K562 (cell line): ENCODE data around the gene ZNF792. TPM values are rescaled to one million over a fixed set of nuclear protein-coding genes. Genes with fewer than 3 reads are reported as not detected.

Experiments
- ATAC-seq: fragments of 200-7000 bp; cut with Tn5 transposase; 3 replicates; pipeline ENCODE4 v1.9.1; 2020; ENCODE audit warnings: moderate library complexity
- BruUV-seq: library from RNA; stranded (reverse); fragments of 400-500 nt; replicated peaks from 2 replicates; lab custom pipeline; 2021; lab: Mats Ljungman, UMichigan
- CTCF ChIA-PET: fragments of 300-600 bp; formaldehyde crosslinking; extraction: SDS; loops from one replicate; lab custom pipeline; 2021; ENCODE audit warnings: low intra/inter-chr PET ratio; lab: Yijun Ruan, JAX
- POLR2A ChIA-PET: fragments of 300-600, 350-650 bp; sonication (Branson Sonifier 250); formaldehyde crosslinking; extraction: SDS; loops from one replicate; lab custom pipeline; 2021; ENCODE audit warnings: antibody characterized with exemption, inconsistent platforms; lab: Yijun Ruan, JAX
- DNase-seq, 4 experiments: peaks; one replicate each; pipeline versions ENCODE4 v3.0.0 to v3.0.0-alpha.2; 2011 to 2018; ENCODE audit warnings: low spot score in 3 of 4, mixed read lengths in 3 of 4; ENCODE audit errors: extremely low read depth in 1 of 4
- FAIRE-seq: peaks from 2 replicates; lab custom pipeline; 2011; peaks lifted over from hg19 to GRCh38; lab: Jason Lieb, UNC
- H2AFZ ChIP-seq: 2 replicates; pipeline ENCODE4 v1.6.0; 2011; ENCODE audit warnings: low read depth, low read length, control low read depth, inconsistent platforms
- H3K27ac ChIP-seq: fragments of 200-600 bp; 3 replicates; pipeline ENCODE4 v1.8.0; 2011; ENCODE audit warnings: low read depth, mild to moderate bottlenecking, control low read depth, inconsistent platforms, low read length, moderate library complexity, mixed read lengths; ENCODE audit errors: extremely low read depth
- H3K27me3 ChIP-seq, 2 experiments: fragments of 300-600 bp in 1 of 2; 2 replicates in 1 of 2; 3 replicates in 1 of 2; pipeline versions ENCODE4 v1.6.0 to v1.8.0; 2011; ENCODE audit warnings: inconsistent platforms in 2 of 2, low read length in 2 of 2, mild to moderate bottlenecking in 1 of 2, mixed read lengths in 1 of 2, moderate library complexity in 1 of 2; ENCODE audit not compliant: control insufficient read depth in 2 of 2, insufficient read depth in 2 of 2
- H3K36me3 ChIP-seq: fragments of 300-600 bp; 3 replicates; pipeline ENCODE4 v1.8.0; 2011; ENCODE audit warnings: mild to moderate bottlenecking, low read length, inconsistent platforms; ENCODE audit not compliant: control insufficient read depth, insufficient read depth
- H3K4me1 ChIP-seq, 2 experiments: fragments of 200-600 bp in 1 of 2; replicated peaks in 1 of 2; 2 replicates in 1 of 2; 3 replicates in 1 of 2; pipeline versions ENCODE4 v1.5.1 to v1.8.0; 2011; ENCODE audit warnings: inconsistent platforms in 2 of 2, low read length in 2 of 2, mild to moderate bottlenecking in 1 of 2, mixed read lengths in 1 of 2, moderate library complexity in 1 of 2; ENCODE audit not compliant: control insufficient read depth in 2 of 2, insufficient read depth in 2 of 2
- H3K4me2 ChIP-seq: 2 replicates; pipeline ENCODE4 v1.6.1; 2011; ENCODE audit warnings: low read length, control low read depth, inconsistent platforms, mixed read lengths; ENCODE audit not compliant: insufficient read depth
- H3K4me3 ChIP-seq: fragments of 200-600 bp; sonication (generic), shearing (Covaris generic); 2 replicates; pipeline ENCODE4 v1.5.1; 2016; ENCODE audit warnings: control low read depth, inconsistent platforms
- H3K79me2 ChIP-seq: fragments of 200-600 bp; 3 replicates; pipeline ENCODE4 v1.8.0; 2011; ENCODE audit warnings: low read length, inconsistent platforms; ENCODE audit not compliant: control insufficient read depth, insufficient read depth
- H3K9ac ChIP-seq, 2 experiments: 2 replicates each; pipeline versions ENCODE4 v1.6.0 to v1.6.1; 2011; ENCODE audit warnings: low read depth in 2 of 2, low read length in 2 of 2, control low read depth in 1 of 2, inconsistent platforms in 1 of 2, mild to moderate bottlenecking in 1 of 2, mixed read lengths in 1 of 2; ENCODE audit not compliant: insufficient read depth in 1 of 2
- H3K9me1 ChIP-seq: one replicate; pipeline ENCODE4 v1.6.0; 2011; ENCODE audit warnings: inconsistent platforms, mild to moderate bottlenecking, low read length, moderate library complexity; ENCODE audit not compliant: control insufficient read depth, insufficient read depth
- H3K9me3 ChIP-seq: replicated peaks from 2 replicates; pipeline ENCODE4 v1.5.1; 2011; ENCODE audit warnings: low read depth, low read length, inconsistent platforms; ENCODE audit not compliant: control insufficient read depth, insufficient read depth
- H4K20me1 ChIP-seq: replicated peaks from 2 replicates; pipeline ENCODE4 v1.6.1; 2011; ENCODE audit warnings: low read length, inconsistent platforms, mixed read lengths; ENCODE audit not compliant: control insufficient read depth, insufficient read depth
- BCL6 ChIP-seq: fragments of 250-450 bp; sonication (Bioruptor Pico); IDR thresholded peaks from 2 replicates; pipeline ENCODE4 v1.4.0; 2020
- CBFB ChIP-seq: sonication (generic); formaldehyde crosslinking; IDR thresholded peaks from 2 replicates; pipeline ENCODE4 v1.4.0; 2020; ENCODE audit warnings: mild to moderate bottlenecking, missing genetic modification reagents
- EZH2 ChIP-seq: IDR thresholded peaks from 2 replicates; pipeline ENCODE4 v1.6.1; 2012; ENCODE audit warnings: low read depth, mild to moderate bottlenecking, inconsistent platforms, low read length, borderline replicate concordance
- FOXM1 ChIP-seq, 2 experiments: fragments of 450-650 bp in 1 of 2; sonication (generic) in 1 of 2; formaldehyde crosslinking in 1 of 2; IDR thresholded peaks; 2 replicates each; pipeline versions ENCODE4 v1.6.1 to v1.9.0; 2017 to 2022; ENCODE audit warnings: low read depth in 2 of 2, mild to moderate bottlenecking in 2 of 2, missing genetic modification reagents in 1 of 2, moderate library complexity in 1 of 2
- GABPB1 ChIP-seq: sonication (generic); formaldehyde crosslinking; IDR thresholded peaks from 2 replicates; pipeline ENCODE4 v1.8.0; 2022; ENCODE audit warnings: mild to moderate bottlenecking, missing genetic modification reagents
- MAFG ChIP-seq: fragments of 450-650 bp; conservative IDR thresholded peaks from 2 replicates; pipeline ENCODE4 v1.6.1; 2016; ENCODE audit warnings: missing genetic modification characterization, missing compliant biosample characterization
- PTTG1 ChIP-seq: fragments of 450-650 bp; IDR thresholded peaks from 2 replicates; pipeline ENCODE4 v1.6.1; 2016; ENCODE audit warnings: low read depth, mild to moderate bottlenecking, missing genetic modification characterization, missing compliant biosample characterization
- SETDB1 ChIP-seq: IDR thresholded peaks from one replicate; pipeline ENCODE4 v1.6.1; 2012; ENCODE audit warnings: low read length, control low read depth, inconsistent platforms
- SLC30A9 ChIP-seq: fragments of 250-450 bp; sonication (Bioruptor Pico); IDR thresholded peaks from 2 replicates; pipeline ENCODE4 v1.8.0; 2022; ENCODE audit warnings: mild to moderate bottlenecking, moderate library complexity
- SMARCE1 ChIP-seq: fragments of 450-650 bp; IDR thresholded peaks from 2 replicates; pipeline ENCODE4 v1.7.1; 2016; ENCODE audit warnings: mild to moderate bottlenecking
- ZKSCAN1 ChIP-seq: fragments of 150-350 bp; IDR thresholded peaks from 2 replicates; pipeline ENCODE4 v1.6.1; 2016; ENCODE audit warnings: low read depth, low read length
- ZNF133 ChIP-seq: fragments of 250-450 bp; sonication (Bioruptor Pico); IDR thresholded peaks from 2 replicates; pipeline ENCODE4 v1.4.0; 2020; ENCODE audit warnings: mild to moderate bottlenecking
- ZNF586 ChIP-seq: fragments of 450-650 bp; formaldehyde crosslinking; conservative IDR thresholded peaks from 2 replicates; pipeline ENCODE4 v1.4.0; 2020; ENCODE audit warnings: mild to moderate bottlenecking, moderate library complexity
- ZNF644 ChIP-seq: fragments of 200-800 bp; sonication (Bioruptor generic); IDR thresholded peaks from 2 replicates; pipeline ENCODE4 v1.6.1; 2016; ENCODE audit warnings: low read depth, missing genetic modification characterization, missing compliant biosample characterization
- ZNF830 ChIP-seq: fragments of 250-450 bp; sonication (Bioruptor Pico); IDR thresholded peaks from 2 replicates; pipeline ENCODE4 v1.5.0; 2021; ENCODE audit warnings: mild to moderate bottlenecking
- WGBS: fragments of 100-300 bp; shearing (Covaris generic); methylation state at CpG from one replicate; pipeline ENCODE4 v1.1.6; 2016; ENCODE audit warnings: low coverage, mixed read lengths; ENCODE audit not compliant: insufficient coverage; ENCODE audit errors: missing lambda C conversion rate; 5-methylcytosine and 5-hydroxymethylcytosine counted together
- in situ Hi-C: fragments of 300-500 bp; cut with MboI; formaldehyde crosslinking; loops from 4 replicates; pipeline ENCODE4 v1.15.0; 2018; ENCODE audit warnings: inconsistent platforms, mixed read lengths
- intact Hi-C: fragments of 100-400 bp; cut with micrococcal nuclease; formaldehyde crosslinking; loops from 2 replicates; pipeline ENCODE4 v1.14.2; 2022
- polyA plus RNA-seq, 8 experiments: library from polyadenylated mRNA; depleted of rRNA in 4 of 8; stranded (reverse) in 5 of 8; unstranded in 3 of 8; fragments of >200 nt; fragmentation: Nextera tagmentation in 2 of 8; fragmentation: Illumina TruSeq in 1 of 8; extraction: Ambion mirVana in 2 of 8; extraction: Trizol in 1 of 8; gene quantifications; 2 replicates each; pipeline versions ENCODE4 v1.2.1 to v1.2.3, GENCODE V29; 2011 to 2014; ENCODE audit warnings: inconsistent platforms in 1 of 8, missing spikeins in 1 of 8
- total RNA-seq, 7 experiments: library from RNA; depleted of rRNA in 6 of 7; stranded (reverse); fragments of >200 nt in 6 of 7; fragmentation: Illumina TruSeq in 2 of 7; extraction: Trizol in 2 of 7; gene quantifications; 2 replicates each; pipeline versions ENCODE4 v1.2.1 to v1.2.3, GENCODE V29; 2011 to 2021; ENCODE audit warnings: low replicate concordance in 1 of 7
- TF ChIP-seq, protein P1 (sequence below): fragments of 450-650 bp; formaldehyde crosslinking; IDR thresholded peaks from 2 replicates; pipeline ENCODE4 v1.4.0; 2020; ENCODE audit warnings: mild to moderate bottlenecking, moderate library complexity
- TF ChIP-seq, protein P2 (sequence below): fragments of 200-800 bp; sonication (Bioruptor generic); IDR thresholded peaks from 2 replicates; pipeline ENCODE4 v1.6.1; 2017; ENCODE audit warnings: missing genetic modification characterization, missing compliant biosample characterization
- TF ChIP-seq, protein P3 (sequence below): fragments of 450-650 bp; formaldehyde crosslinking; IDR thresholded peaks from 2 replicates; pipeline ENCODE4 v1.4.0; 2020; ENCODE audit warnings: mild to moderate bottlenecking, mixed read lengths
- TF ChIP-seq, protein P4 (sequence below): IDR thresholded peaks from 3 replicates; pipeline ENCODE4 v1.6.1; 2011; ENCODE audit warnings: borderline replicate concordance, mild to moderate bottlenecking; ENCODE audit not compliant: insufficient read length, insufficient read depth

Gene ZNF792
- total and polyA plus RNA-seq, 9 of the 15 experiments (the other 6 are each of a cell fraction or from before 2014, with no cell fraction given) = 3.3 to 16.5 (median 10.4) TPM

DNA sequence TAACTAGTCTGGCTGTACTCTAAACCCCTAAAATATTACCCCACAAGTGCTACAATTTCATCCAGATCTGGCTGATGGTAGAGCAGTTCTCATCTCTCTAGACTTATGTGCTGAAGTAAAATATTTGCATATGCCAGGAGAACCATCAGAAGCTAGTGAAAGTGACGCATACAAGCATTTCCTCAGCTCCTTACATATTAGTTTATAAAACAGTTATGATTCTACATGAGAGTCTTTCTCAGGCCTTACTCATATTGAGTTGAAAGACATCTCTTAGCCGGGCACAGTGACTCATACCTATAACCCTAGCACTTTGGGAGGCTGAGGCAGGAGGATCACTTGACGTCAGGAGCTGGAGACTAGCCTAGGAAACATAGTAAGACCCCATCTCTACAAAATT lies 53.3 kb downstream of the ZNF792 start:
- Histone ChIP-seq H3K9me3 (no peaks in the 10 kb centered on the region; the same call in 1 of the 2 replicates), H4K20me1 (no peaks in the 10 kb centered on the region), H3K9ac (no peak overlapping the region), H3K4me3 (no peak overlapping the region), H3K4me1 (peaks cover 5 to 9% of the 10 kb centered on the region in 2 experiments; a peak in 3 of 5 replicates), H3K27me3 (no peaks in the 10 kb centered on the region), H3K27ac (no peak overlapping the region), H3K9me1 (no peaks in the 10 kb centered on the region), H3K36me3 (no peaks in the 10 kb centered on the region), H3K4me2 (no peak overlapping the region), H2AFZ (no peak overlapping the region), H3K79me2 (no peaks in the 10 kb centered on the region)
- no TSS peak for BruUV-seq
- POLR2A ChIA-PET = no interaction called here
- FAIRE-seq (no peak), DNase-seq (no peak), ATAC-seq (no peak)
- CTCF ChIA-PET = interaction anchor here (0.6 kb wide), 1 partner anchor 411 kb away, joined by 4 read pairs; no protein-coding TSS in a partner anchor
- in situ Hi-C loops = no loop called here
- intact Hi-C loops = no loop called here
- WGBS = 53% methylated on average over 3 of the region's 3 CpGs
- no peak for TF ChIP-seq ZNF586 (CRISPR knock-in tag)
- TF ChIP-seq PTTG1 (tag) = no peak
- no peak for TF ChIP-seq ZNF133 (CRISPR knock-in tag)
- TF ChIP-seq, protein P1, sequence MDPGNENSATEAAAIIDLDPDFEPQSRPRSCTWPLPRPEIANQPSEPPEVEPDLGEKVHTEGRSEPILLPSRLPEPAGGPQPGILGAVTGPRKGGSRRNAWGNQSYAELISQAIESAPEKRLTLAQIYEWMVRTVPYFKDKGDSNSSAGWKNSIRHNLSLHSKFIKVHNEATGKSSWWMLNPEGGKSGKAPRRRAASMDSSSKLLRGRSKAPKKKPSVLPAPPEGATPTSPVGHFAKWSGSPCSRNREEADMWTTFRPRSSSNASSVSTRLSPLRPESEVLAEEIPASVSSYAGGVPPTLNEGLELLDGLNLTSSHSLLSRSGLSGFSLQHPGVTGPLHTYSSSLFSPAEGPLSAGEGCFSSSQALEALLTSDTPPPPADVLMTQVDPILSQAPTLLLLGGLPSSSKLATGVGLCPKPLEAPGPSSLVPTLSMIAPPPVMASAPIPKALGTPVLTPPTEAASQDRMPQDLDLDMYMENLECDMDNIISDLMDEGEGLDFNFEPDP (CRISPR knock-in tag) = no peak
- TF ChIP-seq ZNF644 (tag) = no peak
- TF ChIP-seq SETDB1 = no peak
- no peak for TF ChIP-seq EZH2
- TF ChIP-seq FOXM1 (IDR thresholded peaks at IDR 0.05; ENCODE audit: low read depth) = no peak
- TF ChIP-seq FOXM1 (CRISPR knock-in tag; IDR thresholded peaks at IDR 0.05; ENCODE audit: low read depth) = no peak
- TF ChIP-seq, protein P2, sequence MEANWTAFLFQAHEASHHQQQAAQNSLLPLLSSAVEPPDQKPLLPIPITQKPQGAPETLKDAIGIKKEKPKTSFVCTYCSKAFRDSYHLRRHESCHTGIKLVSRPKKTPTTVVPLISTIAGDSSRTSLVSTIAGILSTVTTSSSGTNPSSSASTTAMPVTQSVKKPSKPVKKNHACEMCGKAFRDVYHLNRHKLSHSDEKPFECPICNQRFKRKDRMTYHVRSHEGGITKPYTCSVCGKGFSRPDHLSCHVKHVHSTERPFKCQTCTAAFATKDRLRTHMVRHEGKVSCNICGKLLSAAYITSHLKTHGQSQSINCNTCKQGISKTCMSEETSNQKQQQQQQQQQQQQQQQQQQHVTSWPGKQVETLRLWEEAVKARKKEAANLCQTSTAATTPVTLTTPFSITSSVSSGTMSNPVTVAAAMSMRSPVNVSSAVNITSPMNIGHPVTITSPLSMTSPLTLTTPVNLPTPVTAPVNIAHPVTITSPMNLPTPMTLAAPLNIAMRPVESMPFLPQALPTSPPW (CRISPR knock-in tag) = no peak
- no peak for TF ChIP-seq ZNF830 (CRISPR knock-in tag)
- TF ChIP-seq, protein P3, sequence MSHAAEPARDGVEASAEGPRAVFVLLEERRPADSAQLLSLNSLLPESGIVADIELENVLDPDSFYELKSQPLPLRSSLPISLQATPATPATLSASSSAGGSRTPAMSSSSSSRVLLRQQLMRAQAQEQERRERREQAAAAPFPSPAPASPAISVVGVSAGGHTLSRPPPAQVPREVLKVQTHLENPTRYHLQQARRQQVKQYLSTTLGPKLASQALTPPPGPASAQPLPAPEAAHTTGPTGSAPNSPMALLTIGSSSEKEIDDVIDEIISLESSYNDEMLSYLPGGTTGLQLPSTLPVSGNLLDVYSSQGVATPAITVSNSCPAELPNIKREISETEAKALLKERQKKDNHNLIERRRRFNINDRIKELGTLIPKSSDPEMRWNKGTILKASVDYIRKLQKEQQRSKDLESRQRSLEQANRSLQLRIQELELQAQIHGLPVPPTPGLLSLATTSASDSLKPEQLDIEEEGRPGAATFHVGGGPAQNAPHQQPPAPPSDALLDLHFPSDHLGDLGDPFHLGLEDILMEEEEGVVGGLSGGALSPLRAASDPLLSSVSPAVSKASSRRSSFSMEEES = no peak
- TF ChIP-seq SLC30A9 = no peak
- no peak for TF ChIP-seq CBFB
- no peak for TF ChIP-seq ZKSCAN1
- TF ChIP-seq SMARCE1 = no peak
- no peak for TF ChIP-seq GABPB1 (CRISPR knock-in tag)
- no peak for TF ChIP-seq MAFG (tag)
- TF ChIP-seq, protein P4, sequence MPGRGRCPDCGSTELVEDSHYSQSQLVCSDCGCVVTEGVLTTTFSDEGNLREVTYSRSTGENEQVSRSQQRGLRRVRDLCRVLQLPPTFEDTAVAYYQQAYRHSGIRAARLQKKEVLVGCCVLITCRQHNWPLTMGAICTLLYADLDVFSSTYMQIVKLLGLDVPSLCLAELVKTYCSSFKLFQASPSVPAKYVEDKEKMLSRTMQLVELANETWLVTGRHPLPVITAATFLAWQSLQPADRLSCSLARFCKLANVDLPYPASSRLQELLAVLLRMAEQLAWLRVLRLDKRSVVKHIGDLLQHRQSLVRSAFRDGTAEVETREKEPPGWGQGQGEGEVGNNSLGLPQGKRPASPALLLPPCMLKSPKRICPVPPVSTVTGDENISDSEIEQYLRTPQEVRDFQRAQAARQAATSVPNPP = no peak
- no peak for TF ChIP-seq BCL6
